ENCODE measurements around the gene MAGEB4.

MAGEB4 gene

DNA sequence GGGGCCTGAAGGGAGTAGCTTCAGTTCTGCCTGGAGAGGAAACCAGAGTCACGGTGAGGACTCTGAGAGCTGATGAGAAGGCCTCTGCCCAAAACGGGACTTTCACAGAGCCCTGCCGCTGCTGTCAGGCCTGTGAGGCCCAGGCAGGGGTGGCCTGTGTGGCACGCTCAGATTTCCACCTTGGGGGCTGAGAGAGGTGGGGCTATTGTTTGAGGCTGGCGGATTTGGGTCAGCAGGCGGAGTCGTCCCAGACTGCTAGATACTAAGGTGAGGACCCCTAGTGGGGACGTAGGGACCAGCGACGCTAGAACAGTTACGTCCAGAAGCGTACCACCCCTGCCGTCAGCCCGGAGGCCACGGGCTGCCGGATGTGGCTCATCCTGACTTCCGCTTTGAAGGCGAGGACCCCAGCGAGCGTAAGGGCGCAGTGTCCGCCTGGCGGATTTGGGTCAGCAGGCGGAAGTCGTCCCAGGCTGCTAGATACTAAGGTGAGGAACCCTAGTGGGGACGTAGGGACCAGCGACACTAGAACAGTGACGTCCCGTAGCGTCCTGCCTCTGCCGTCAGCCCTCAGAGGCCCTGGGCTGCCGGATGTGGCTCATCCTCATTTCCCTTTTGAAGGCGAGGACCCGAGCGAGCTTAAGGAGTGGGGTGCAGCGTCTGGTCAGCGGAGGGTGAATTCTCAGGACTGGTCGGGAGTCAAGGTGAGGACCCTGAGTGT is 5.1 kb downstream of the MAGEB4 start, which contains the start of gene MAGEB1:
MAGEB1 (plus strand) TSS at position 378 of the 721 bp plus-strand sequence. CDS start 3,348 bp downstream, outside the sequence.
- Histone ChIP-seq H3K36me3 (ENCODE audit: control insufficient read depth, insufficient read depth, low read length) (no peaks in the 10 kb centered on the region), H3K4me3 (replicated peaks; ENCODE audit: low read depth, low read length) (no peak within 1 kb of the TSS), H3K27me3 (replicated peaks; ENCODE audit: control insufficient read depth, insufficient read depth, low read length) (no peaks in the 10 kb centered on the region)
- TF ChIP-seq, protein P1, sequence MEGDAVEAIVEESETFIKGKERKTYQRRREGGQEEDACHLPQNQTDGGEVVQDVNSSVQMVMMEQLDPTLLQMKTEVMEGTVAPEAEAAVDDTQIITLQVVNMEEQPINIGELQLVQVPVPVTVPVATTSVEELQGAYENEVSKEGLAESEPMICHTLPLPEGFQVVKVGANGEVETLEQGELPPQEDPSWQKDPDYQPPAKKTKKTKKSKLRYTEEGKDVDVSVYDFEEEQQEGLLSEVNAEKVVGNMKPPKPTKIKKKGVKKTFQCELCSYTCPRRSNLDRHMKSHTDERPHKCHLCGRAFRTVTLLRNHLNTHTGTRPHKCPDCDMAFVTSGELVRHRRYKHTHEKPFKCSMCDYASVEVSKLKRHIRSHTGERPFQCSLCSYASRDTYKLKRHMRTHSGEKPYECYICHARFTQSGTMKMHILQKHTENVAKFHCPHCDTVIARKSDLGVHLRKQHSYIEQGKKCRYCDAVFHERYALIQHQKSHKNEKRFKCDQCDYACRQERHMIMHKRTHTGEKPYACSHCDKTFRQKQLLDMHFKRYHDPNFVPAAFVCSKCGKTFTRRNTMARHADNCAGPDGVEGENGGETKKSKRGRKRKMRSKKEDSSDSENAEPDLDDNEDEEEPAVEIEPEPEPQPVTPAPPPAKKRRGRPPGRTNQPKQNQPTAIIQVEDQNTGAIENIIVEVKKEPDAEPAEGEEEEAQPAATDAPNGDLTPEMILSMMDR (IDR thresholded peaks at IDR 0.05; ENCODE audit: insufficient read depth, low read length, poor library complexity, severe bottlenecking) = no peak
- peak; percentile 38 for DNase-seq (ENCODE audit: extremely low read depth, insufficient read length)

DNA sequence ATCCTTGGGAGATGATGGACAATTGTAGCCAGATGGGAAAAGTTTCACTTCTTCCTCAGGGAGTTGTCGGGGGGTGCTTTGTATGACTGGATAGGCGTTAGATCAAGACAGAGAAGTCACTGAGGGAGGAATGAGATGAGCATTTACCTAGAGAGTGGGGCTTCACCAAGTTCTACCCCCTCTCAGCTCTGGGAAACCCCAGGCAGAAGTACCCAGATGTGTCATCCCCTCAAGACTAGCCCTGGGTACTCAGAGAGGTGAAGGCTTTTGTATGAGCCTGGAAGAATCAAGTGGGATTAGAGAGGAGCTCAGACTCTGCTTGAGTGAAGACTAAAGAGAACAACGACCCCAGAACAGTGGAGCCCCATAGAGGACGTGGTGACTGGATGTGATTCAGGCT is 7.1 kb downstream of the MAGEB4 start:
- Histone ChIP-seq H3K4me3 (replicated peaks; ENCODE audit: low read depth, low read length) (no peak overlapping the region), H3K36me3 (ENCODE audit: control insufficient read depth, insufficient read depth, low read length) (no peaks in the 10 kb centered on the region), H3K27me3 (replicated peaks; ENCODE audit: control insufficient read depth, insufficient read depth, low read length) (no peaks in the 10 kb centered on the region)
- TF ChIP-seq, protein P1 (IDR thresholded peaks at IDR 0.05; ENCODE audit: insufficient read depth, low read length, poor library complexity, severe bottlenecking) = no peak
- peak; percentile 8 for DNase-seq (ENCODE audit: extremely low read depth, insufficient read length)

DNA sequence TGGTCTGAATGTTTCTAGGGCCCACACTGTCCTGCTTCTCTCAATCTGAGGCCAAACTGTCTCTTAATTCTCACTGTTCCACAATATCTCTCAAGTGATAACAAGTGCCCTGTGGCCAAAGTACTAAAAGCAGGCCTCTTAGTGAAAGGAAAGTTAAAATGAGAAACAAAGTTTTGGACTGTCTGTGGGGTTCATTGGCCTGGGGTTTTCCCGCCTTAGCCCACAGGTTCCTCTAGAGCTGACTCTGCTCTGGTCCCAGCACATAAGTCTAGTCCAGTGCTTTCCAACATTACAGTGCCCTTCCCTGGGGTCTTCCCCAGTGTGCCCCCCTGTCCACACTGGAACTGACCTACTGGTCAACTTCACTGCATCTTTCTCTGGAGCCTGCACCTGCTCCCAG is 11.5 kb downstream of the MAGEB4 start:
- TF ChIP-seq, protein P1 (IDR thresholded peaks at IDR 0.05; ENCODE audit: insufficient read depth, low read length, poor library complexity, severe bottlenecking) = no peak
- H3K4me3 ChIP-seq (replicated peaks; ENCODE audit: low read depth, low read length) = no peak overlapping the region
- H3K27me3 ChIP-seq (replicated peaks; ENCODE audit: control insufficient read depth, insufficient read depth, low read length) = no peaks in the 10 kb centered on the region
- DNase-seq (ENCODE audit: extremely low read depth, insufficient read length) = no peak
- H3K36me3 ChIP-seq (ENCODE audit: control insufficient read depth, insufficient read depth, low read length) = no peaks in the 10 kb centered on the region

DNA sequence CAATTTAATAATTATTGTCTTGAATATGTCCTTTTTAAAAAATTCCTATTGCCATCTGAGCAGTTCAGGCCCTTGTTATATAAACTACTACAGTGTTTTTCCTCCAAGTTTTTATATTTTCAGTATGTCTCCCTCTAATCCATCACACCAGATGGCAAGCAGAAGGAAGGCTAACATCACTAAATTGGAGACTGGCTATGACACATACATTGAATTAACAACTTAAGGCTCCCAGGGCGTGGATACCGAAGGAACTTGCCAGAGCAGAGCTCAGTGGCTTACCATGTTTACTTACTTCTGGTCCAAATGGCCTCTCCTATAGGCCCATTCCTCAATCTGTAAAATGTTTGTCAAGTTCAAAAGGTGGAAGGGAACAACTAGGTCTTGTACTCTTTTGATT is 18.1 kb downstream of the MAGEB4 start:
- Histone ChIP-seq H3K36me3 (ENCODE audit: control insufficient read depth, insufficient read depth, low read length) (no peaks in the 10 kb centered on the region), H3K27me3 (replicated peaks; ENCODE audit: control insufficient read depth, insufficient read depth, low read length) (no peaks in the 10 kb centered on the region; the same call in 1 of the 2 replicates), H3K4me3 (replicated peaks; ENCODE audit: low read depth, low read length) (no peak overlapping the region)
- no peak for DNase-seq (ENCODE audit: extremely low read depth, insufficient read length)
- TF ChIP-seq, protein P1 (IDR thresholded peaks at IDR 0.05; ENCODE audit: insufficient read depth, low read length, poor library complexity, severe bottlenecking) = no peak

DNA sequence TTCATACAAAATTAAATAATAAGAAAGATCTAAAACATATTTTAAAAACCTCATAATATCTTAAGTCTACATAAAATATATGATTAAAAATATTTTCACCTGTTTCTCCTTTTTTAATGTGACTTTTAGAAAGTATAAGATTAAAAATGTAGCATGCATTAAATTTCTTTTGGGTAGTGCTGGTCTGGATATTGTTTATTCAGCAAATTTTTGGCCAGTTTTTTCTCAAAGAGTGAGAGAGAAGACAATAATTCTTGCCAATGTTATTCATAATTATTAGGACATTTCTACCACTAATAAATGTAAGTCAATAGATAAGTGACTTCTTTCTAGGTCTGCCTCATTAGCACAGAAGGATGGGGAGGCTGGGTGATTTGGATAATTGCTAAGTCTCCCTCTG is 19.2 kb downstream of the MAGEB4 start:
- DNase-seq (ENCODE audit: extremely low read depth, insufficient read length) = no peak
- TF ChIP-seq, protein P1 (IDR thresholded peaks at IDR 0.05; ENCODE audit: insufficient read depth, low read length, poor library complexity, severe bottlenecking) = no peak
- H3K27me3 ChIP-seq (replicated peaks; ENCODE audit: control insufficient read depth, insufficient read depth, low read length) = no peaks in the 10 kb centered on the region; the same call in 1 of the 2 replicates

More for the DNA sequence above, 19.2 kb downstream of the MAGEB4 start:
- H3K36me3 ChIP-seq (ENCODE audit: control insufficient read depth, insufficient read depth, low read length) = no peaks in the 10 kb centered on the region
- H3K4me3 ChIP-seq (replicated peaks; ENCODE audit: low read depth, low read length) = no peak overlapping the region

Data from GM06990 (cell line).